Naive thymus-derived CD8-positive, alpha-beta T cell (primary cell): ENCODE data around the gene PPIAL4G. TPM values are rescaled to one million over a fixed set of nuclear protein-coding genes. Genes with fewer than 3 reads are reported as not detected.
"Not testable (repeated sequence)": the region's sequence is repeated elsewhere in the genome, so short reads cannot be mapped to it uniquely, and the experiment has no call there.

Experiments used
- ATAC-seq, 2 donors: fragments of 150-1000 bp; cut with Tn5 transposase in 1 of 2; sonication (Bioruptor Pico), chemical (Tn5 transposase) in 1 of 2; 1 replicate in 1 of 2; 2 replicates in 1 of 2; pipeline ENCODE4 v1.10.0; 2021; ENCODE audit warnings: mild to moderate bottlenecking in 2 of 2, moderate library complexity in 2 of 2
- POLR2A ChIA-PET: fragments of 350-600 bp; sonication (Branson Sonifier 250); formaldehyde crosslinking; loops from one replicate; lab custom pipeline; 2021; ENCODE audit warnings: antibody characterized with exemption; lab: Charles Lee
- DNase-seq, 10 donors: peaks; one replicate each; pipeline versions ENCODE4 v3.0.0 to v3.0.0-alpha.2; 2020 to 2022
- H3K27ac Mint-ChIP-seq, 10 donors: one replicate each; pipeline ENCODE4 v1.8.0; 2020 to 2022; ENCODE audit warnings: mild to moderate bottlenecking in 10 of 10, mixed read lengths in 10 of 10, moderate library complexity in 4 of 10, inconsistent platforms in 1 of 10
- H3K27me3 Mint-ChIP-seq, 5 donors: one replicate each; pipeline ENCODE4 v1.8.0; 2021 to 2022; ENCODE audit warnings: mixed read lengths in 5 of 5
- H3K36me3 Mint-ChIP-seq, 3 donors: one replicate each; pipeline ENCODE4 v1.8.0; 2020 to 2022; ENCODE audit warnings: mixed read lengths in 3 of 3, mild to moderate bottlenecking in 2 of 3, inconsistent platforms in 1 of 3
- H3K4me1 Mint-ChIP-seq, 4 donors: one replicate each; pipeline ENCODE4 v1.8.0; 2021 to 2022; ENCODE audit warnings: mixed read lengths in 4 of 4
- H3K4me3 Mint-ChIP-seq, 10 donors: one replicate each; pipeline ENCODE4 v1.8.0; 2020 to 2022; ENCODE audit warnings: mild to moderate bottlenecking in 10 of 10, mixed read lengths in 10 of 10, moderate library complexity in 6 of 10, inconsistent platforms in 1 of 10
- H3K9me3 Mint-ChIP-seq, 9 donors: one replicate each; pipeline ENCODE4 v1.8.0; 2020 to 2022; ENCODE audit warnings: mixed read lengths in 9 of 9, mild to moderate bottlenecking in 3 of 9, inconsistent platforms in 1 of 9, moderate library complexity in 1 of 9
- polyA plus RNA-seq, 3 donors: library from polyadenylated mRNA; unstranded; fragments of 300-500 nt; fragmentation: Illumina TruSeq; gene quantifications; one replicate each; pipeline ENCODE4 v1.2.3, GENCODE V29; 2021
- total RNA-seq, 8 experiments: library from RNA in 2 of 8; stranded (reverse) in 2 of 8; gene quantifications; one replicate each; pipeline ENCODE4 v1.2.3 and lab custom pipeline; 2021 to 2026

The PPIAL4G gene
- total and polyA plus RNA-seq, 5 experiments from 2014 or later: 0.06 to 3.0 (median 0.10) TPM

- not testable (repeated sequence) for H3K4me1 Mint-ChIP-seq, H3K27me3 Mint-ChIP-seq, ATAC-seq, H3K36me3 Mint-ChIP-seq, H3K9me3 Mint-ChIP-seq
- POLR2A ChIA-PET: interaction anchor here (0.7 kb wide), 1 partner anchor 63 kb away, joined by 4 read pairs; no protein-coding TSS in a partner anchor
- Mint-ChIP-seq H3K27ac (peak overlapping the region in 7 of 10 donors; percentile 65 to 89 (median 84)), H3K4me3 (peak overlapping the region in 8 of 10 donors; percentile 47 to 90 (median 78))
- peak in 1 of 10 donors; percentile 29 for DNase-seq
These were observed 23.4 kb downstream of the PPIAL4G start for GRCh38 chr1:148459694-148460093.

- peak; percentile 21 to 67 (median 56) for DNase-seq
- not testable (repeated sequence) for H3K4me1 Mint-ChIP-seq, H3K9me3 Mint-ChIP-seq, H3K36me3 Mint-ChIP-seq, ATAC-seq, H3K27me3 Mint-ChIP-seq
- Mint-ChIP-seq H3K27ac (peak overlapping the region in 9 of 10 donors; percentile 25 to 96 (median 85)), H3K4me3 (peak overlapping the region; percentile 51 to 90 (median 70))
- POLR2A ChIA-PET: interaction anchor here (0.6 to 0.7 kb wide), 2 partner anchors 64 to 87 kb away, joined by 4 read pairs; no protein-coding TSS in a partner anchor
These were observed 24.1 kb downstream of the PPIAL4G start for GRCh38 chr1:148458901-148459581.

- DNase-seq: peak; percentile 12 to 90 (median 74)
- H3K36me3 Mint-ChIP-seq, H3K4me1 Mint-ChIP-seq, H3K9me3 Mint-ChIP-seq, ATAC-seq, H3K27me3 Mint-ChIP-seq: not testable (repeated sequence)
- H3K27ac Mint-ChIP-seq: peak overlapping the region; percentile 77 to 99 (median 98)
- H3K4me3 Mint-ChIP-seq: peak overlapping the region; percentile 81 to 98 (median 92)
- POLR2A ChIA-PET: interaction anchor here (0.6 kb wide), 1 partner anchor 86 kb away, joined by 4 read pairs; no protein-coding TSS in a partner anchor
These were observed 24.7 kb downstream of the PPIAL4G start for GRCh38 chr1:148458398-148458797.

GRCh38 chr1:148452845-148453244 is 30.3 kb downstream of the PPIAL4G start:
- H3K27ac Mint-ChIP-seq: peak overlapping the region in 8 of 10 donors; percentile 51 to 90 (median 75)
- H3K27me3 Mint-ChIP-seq, H3K36me3 Mint-ChIP-seq, ATAC-seq, H3K9me3 Mint-ChIP-seq, POLR2A ChIA-PET, DNase-seq: not testable (repeated sequence)
- H3K4me1 Mint-ChIP-seq: peaks cover 4 to 15% (median 8%) of the 10 kb centered on the region in 4 donors
- H3K4me3 Mint-ChIP-seq: peak overlapping the region in 4 of 10 donors; percentile 13 to 58 (median 48)

GRCh38 chr1:148439654-148440325 is 43.3 kb downstream of the PPIAL4G start:
- POLR2A ChIA-PET: interaction anchor here (1.4 kb wide), 1 partner anchor 66 kb away, joined by 4 read pairs; no protein-coding TSS in a partner anchor
- H3K9me3 Mint-ChIP-seq, H3K27me3 Mint-ChIP-seq, DNase-seq, ATAC-seq: not testable (repeated sequence)
- Mint-ChIP-seq H3K36me3 (peaks cover 5 to 22% (median 16%) of the 10 kb centered on the region in 3 donors), H3K27ac (peak overlapping the region in 9 of 10 donors; percentile 54 to 89 (median 71)), H3K4me1 (peaks cover 19 to 51% (median 47%) of the 10 kb centered on the region in 4 donors), H3K4me3 (peak overlapping the region in 7 of 10 donors; percentile 10 to 60 (median 37))

- POLR2A ChIA-PET: no interaction called here
- DNase-seq (no peak), ATAC-seq (no peak)
- Mint-ChIP-seq H3K4me3 (no peak overlapping the region), H3K36me3 (peaks cover 11 to 62% (median 38%) of the 10 kb centered on the region in 3 donors), H3K27ac (peak overlapping the region; percentile 33 to 85 (median 72)), H3K4me1 (peaks cover 28 to 79% (median 75%) of the 10 kb centered on the region in 4 donors), H3K9me3 (peaks cover 0 to 2% (median 0%) of the 10 kb centered on the region in 9 donors), H3K27me3 (no peaks in the 10 kb centered on the region)
These were observed 47.7 kb downstream of the PPIAL4G start for GRCh38 chr1:148435406-148435805.

GRCh38 chr1:148434832-148435231 is 48.3 kb downstream of the PPIAL4G start:
- peak overlapping the region in 8 of 10 donors; percentile 53 to 85 (median 74) for H3K27ac Mint-ChIP-seq
- peaks cover 10 to 68% (median 36%) of the 10 kb centered on the region in 3 donors for H3K36me3 Mint-ChIP-seq
- H3K9me3 Mint-ChIP-seq: peaks cover 0 to 2% (median 0%) of the 10 kb centered on the region in 9 donors
- ATAC-seq (no peak), DNase-seq (no peak)
- no peaks in the 10 kb centered on the region for H3K27me3 Mint-ChIP-seq
- peaks cover 28 to 82% (median 78%) of the 10 kb centered on the region in 4 donors for H3K4me1 Mint-ChIP-seq
- POLR2A ChIA-PET: no interaction called here
- H3K4me3 Mint-ChIP-seq: peak overlapping the region in 1 of 10 donors; percentile 29

- H3K27ac Mint-ChIP-seq: peak overlapping the region in 8 of 10 donors; percentile 32 to 87 (median 65)
- ATAC-seq, H3K27me3 Mint-ChIP-seq, H3K4me3 Mint-ChIP-seq, DNase-seq, POLR2A ChIA-PET, H3K9me3 Mint-ChIP-seq: not testable (repeated sequence)
- H3K36me3 Mint-ChIP-seq: peaks cover 6 to 83% (median 41%) of the 10 kb centered on the region in 3 donors
- H3K4me1 Mint-ChIP-seq: peaks cover 21 to 81% (median 75%) of the 10 kb centered on the region in 4 donors
These were observed 50.2 kb downstream of the PPIAL4G start for GRCh38 chr1:148432916-148433317.

Other genes starting within 250 kb of the PPIAL4G start
- 10 to 100 TPM; 19.3 to 22.0 TPM for gene NBPF14, start 112.7 kb upstream of the PPIAL4G start, total RNA-seq
- gene NBPF14, start 112.7 kb upstream of the PPIAL4G start, polyA plus RNA-seq: 1 to 10 TPM; 4.3 to 8.9 (median 7.4) TPM